HG03045 (cell line): Measurements from ENCODE around the gene ARHGEF4.
"Not testable (repeated sequence)": the region's sequence is repeated elsewhere in the genome, so short reads cannot be mapped to it uniquely, and the experiment has no call there.

Source experiments
- ATAC-seq: cut with Tn5 transposase; IDR thresholded peaks from one replicate; pipeline ENCODE4 v1.9.1; 2021; ENCODE audit warnings: mild to moderate bottlenecking, moderate library complexity; ENCODE audit not compliant: unreplicated experiment

ARHGEF4 gene

GRCh38 chr2:131046028-131046917 lies 209.6 kb downstream of the ARHGEF4 start:
- no peak for ATAC-seq

DNA sequence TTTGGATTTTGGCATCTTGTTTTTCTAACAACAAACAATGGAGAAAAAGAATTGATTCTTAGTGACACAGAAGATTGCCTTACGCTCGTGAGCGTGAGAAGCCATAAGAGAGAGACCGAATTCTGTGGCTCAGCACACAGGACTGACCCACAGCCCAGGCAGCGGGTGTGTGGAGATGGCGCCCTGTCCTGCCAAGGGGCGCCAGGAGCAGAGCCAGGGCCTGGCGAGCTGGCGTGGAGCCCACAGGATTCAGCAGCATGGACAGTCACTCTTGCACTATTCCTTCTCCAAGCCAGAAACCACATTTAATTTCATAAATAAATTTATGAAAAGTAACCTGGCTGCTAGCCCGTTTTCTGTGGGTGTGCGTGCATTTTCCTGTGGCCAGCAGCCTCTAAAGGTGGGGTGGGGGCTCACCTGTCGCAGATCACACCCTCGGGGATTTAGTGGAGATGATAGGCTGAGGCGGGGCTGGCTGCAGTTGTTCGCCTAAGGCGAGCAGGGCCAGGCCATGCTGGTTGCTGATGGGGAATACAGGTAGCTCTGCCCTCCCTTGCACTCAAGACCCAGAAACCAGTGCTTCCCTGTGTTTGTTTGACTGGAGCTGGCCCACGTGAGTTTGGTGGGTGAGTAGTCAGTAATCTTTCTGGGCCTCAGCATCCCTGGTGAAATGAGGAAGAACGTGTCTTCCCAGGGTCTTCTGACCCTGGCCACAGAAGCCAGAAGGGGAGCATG lies 210.4 kb downstream of the ARHGEF4 start:
- ATAC-seq: no peak

DNA sequence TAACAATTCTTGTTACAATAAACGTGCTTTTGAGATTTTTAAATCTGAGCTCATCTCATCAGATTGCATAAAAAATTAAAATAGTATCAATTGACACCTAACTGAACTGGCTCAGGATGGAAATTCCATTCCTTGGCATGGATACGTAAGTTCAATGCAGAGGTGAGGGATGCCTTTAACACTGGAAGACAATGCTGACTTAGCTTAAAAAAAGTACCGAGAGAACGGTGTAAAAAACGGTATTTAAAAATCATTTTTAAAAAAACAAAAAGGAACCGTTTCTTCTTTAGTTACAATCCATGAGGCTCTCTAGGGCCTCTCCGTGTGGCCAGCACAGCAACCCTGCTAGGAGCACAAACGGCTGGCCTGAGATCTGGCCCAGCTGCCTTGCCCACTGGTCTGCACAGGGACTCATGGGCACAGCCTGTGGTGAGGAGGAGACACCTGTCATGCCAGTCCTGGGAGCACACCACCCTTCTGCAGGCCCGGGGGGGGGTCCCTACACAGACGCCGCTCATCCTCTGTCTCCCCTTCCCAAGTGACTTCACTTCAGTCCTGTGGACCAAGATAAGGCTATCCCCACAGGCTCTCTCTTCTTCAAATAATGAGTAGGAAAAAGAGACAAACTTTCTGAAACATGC lies 211.3 kb downstream of the ARHGEF4 start:
- ATAC-seq: no peak

DNA sequence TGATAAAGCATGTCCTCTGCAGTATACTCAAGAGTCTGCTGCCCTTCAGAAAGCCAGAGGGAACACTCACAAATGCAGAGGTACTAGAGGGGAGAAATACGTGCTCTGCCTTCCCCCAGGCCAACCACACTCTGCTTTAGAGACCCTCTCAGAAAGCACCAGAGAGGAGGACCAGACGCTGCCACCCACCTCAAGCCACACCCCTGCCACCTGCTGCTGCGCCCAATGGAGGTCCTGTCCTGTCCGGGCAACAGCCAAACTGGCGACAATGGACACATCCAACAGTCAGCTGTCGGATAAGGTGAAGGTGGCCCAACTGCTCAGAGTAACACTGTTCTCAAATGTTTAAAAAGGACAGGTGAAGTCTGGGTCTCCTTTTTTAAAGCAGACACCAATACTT lies 211.9 kb downstream of the ARHGEF4 start:
- no peak for ATAC-seq

GRCh38 chr2:131049150-131049718 lies 212.5 kb downstream of the ARHGEF4 start:
- no peak for ATAC-seq

GRCh38 chr2:131050896-131051295 lies 214.2 kb downstream of the ARHGEF4 start:
- no peak for ATAC-seq

- no peak for ATAC-seq
These were observed 216.1 kb downstream of the ARHGEF4 start for GRCh38 chr2:131052741-131053263.

GRCh38 chr2:131054488-131054887 lies 217.8 kb downstream of the ARHGEF4 start:
- ATAC-seq: no peak

GRCh38 chr2:131055169-131056065 lies 218.7 kb downstream of the ARHGEF4 start:
- ATAC-seq: no peak

GRCh38 chr2:131056204-131056931 lies 219.7 kb downstream of the ARHGEF4 start:
- no peak for ATAC-seq

- ATAC-seq: no peak
These were observed 220.2 kb downstream of the ARHGEF4 start for GRCh38 chr2:131056932-131057287.

GRCh38 chr2:131058214-131058843 lies 221.6 kb downstream of the ARHGEF4 start:
- no peak for ATAC-seq

DNA sequence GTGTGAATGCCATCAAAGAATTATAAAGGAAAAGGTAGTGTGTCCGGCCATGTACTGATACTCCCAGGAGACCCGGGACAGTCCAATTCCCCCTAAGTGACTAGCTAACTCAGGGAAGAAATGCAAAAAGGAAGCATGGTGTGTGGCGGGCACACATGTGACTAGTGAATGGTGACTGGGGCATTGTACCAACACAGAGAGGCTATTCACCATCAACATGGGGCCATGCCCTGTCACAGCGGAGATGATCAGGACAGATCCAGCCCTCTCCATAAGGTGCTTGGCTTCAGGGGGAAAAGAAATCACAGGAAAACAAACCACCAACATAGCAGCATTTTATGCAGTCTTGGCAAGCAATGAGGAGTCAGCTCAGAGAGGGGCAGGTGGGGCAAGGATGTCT lies 222.2 kb downstream of the ARHGEF4 start:
- ATAC-seq: no peak

DNA sequence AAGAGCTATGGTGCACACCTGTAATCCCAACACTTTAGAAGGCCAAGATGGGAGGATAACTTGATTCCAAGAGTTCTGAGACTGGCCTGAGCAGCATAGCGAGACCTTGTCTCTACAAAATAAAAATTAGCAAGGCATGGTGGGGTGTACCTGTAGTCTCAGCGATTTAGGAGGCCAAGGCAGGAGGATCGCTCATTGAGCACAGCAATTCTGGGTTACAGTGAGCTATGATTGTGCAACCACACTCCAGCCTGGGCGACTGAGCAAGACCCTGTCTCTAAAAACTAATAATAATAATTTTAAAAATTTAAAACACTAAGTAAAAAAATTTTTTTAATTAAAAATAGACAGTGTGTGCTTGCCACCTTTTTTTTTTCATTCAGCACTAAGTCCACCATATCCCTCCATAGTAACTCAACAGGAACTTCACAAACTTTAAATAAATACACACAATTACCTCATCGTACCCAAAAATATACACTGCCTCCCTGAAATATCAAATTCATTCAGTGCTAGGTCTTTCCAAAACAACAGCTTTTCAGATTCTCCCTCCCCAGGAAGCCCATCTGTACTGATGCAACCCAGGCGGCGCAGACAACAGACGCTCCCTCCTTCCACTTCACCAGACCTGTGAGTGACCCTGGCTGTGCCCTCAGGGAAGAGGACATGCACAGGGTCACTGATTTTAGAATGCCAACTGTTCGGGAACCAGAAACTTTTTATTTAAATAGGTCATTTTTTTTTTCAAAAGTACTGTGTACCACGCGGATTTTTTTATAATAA lies 227.0 kb downstream of the ARHGEF4 start:
- ATAC-seq: no peak

GRCh38 chr2:131064589-131065512 lies 228.1 kb downstream of the ARHGEF4 start:
- ATAC-seq: no peak

GRCh38 chr2:131067465-131068125 lies 230.9 kb downstream of the ARHGEF4 start:
- ATAC-seq: no peak

- ATAC-seq: not testable (repeated sequence)
These were observed 231.5 kb downstream of the ARHGEF4 start for GRCh38 chr2:131068172-131068571.
